IMR-90 (cell line): ENCODE data around the gene TANGO2. TPM values are rescaled to one million over a fixed set of nuclear protein-coding genes. Genes with fewer than 3 reads are reported as not detected.

Experiments
- ATAC-seq: fragments of 200-7000 bp; cut with Tn5 transposase; 2 replicates; pipeline ENCODE4 v1.9.1; 2020; ENCODE audit warnings: low read depth, mild to moderate bottlenecking, moderate library complexity
- BruUV-seq: library from RNA; stranded (reverse); fragments of 400-500 nt; replicated peaks from 2 replicates; lab custom pipeline; 2021; lab: Mats Ljungman, UMichigan
- CTCF ChIA-PET: fragments of 300-600 bp; formaldehyde crosslinking; extraction: SDS; loops from one replicate; lab custom pipeline; 2021; ENCODE audit warnings: antibody characterized with exemption; lab: Yijun Ruan, JAX
- POLR2A ChIA-PET: fragments of 300-600 bp; sonication (Branson Sonifier 250); formaldehyde crosslinking; loops from one replicate; lab custom pipeline; 2022; ENCODE audit warnings: antibody characterized with exemption; ENCODE audit not compliant: unreplicated experiment; lab: Charles Lee
- DNase-seq: peaks from one replicate; pipeline ENCODE4 v3.0.0; 2013
- H2AFZ ChIP-seq: replicated peaks from 2 replicates; pipeline ENCODE3; 2013; ENCODE audit warnings: low read length, mild to moderate bottlenecking; ENCODE audit not compliant: poor library complexity
- H2AK5ac ChIP-seq: 2 replicates; pipeline ENCODE4 v1.6.1; 2013; ENCODE audit warnings: low read depth, low read length, inconsistent platforms
- H2AK9ac ChIP-seq: replicated peaks from 2 replicates; pipeline ENCODE3; 2013; ENCODE audit warnings: mild to moderate bottlenecking, low read depth, low read length, moderate library complexity; ENCODE audit not compliant: poor library complexity
- H2BK120ac ChIP-seq: 2 replicates; pipeline ENCODE4 v1.6.1; 2013; ENCODE audit warnings: low read depth, low read length, inconsistent platforms
- H2BK15ac ChIP-seq: 3 replicates; pipeline ENCODE4 v1.6.1; 2013; ENCODE audit warnings: low read depth, low read length, inconsistent platforms
- H2BK20ac ChIP-seq: 2 replicates; pipeline ENCODE4 v1.6.1; 2013; ENCODE audit warnings: low read depth, mild to moderate bottlenecking, inconsistent platforms, low read length, moderate library complexity
- H2BK5ac ChIP-seq: 2 replicates; pipeline ENCODE4 v1.6.1; 2013; ENCODE audit warnings: mild to moderate bottlenecking, low read depth, low read length, inconsistent platforms; ENCODE audit not compliant: poor library complexity, severe bottlenecking
- H3K14ac ChIP-seq: replicated peaks from 2 replicates; pipeline ENCODE4 v1.6.1; 2013; ENCODE audit warnings: low read depth, low read length, inconsistent platforms
- H3K18ac ChIP-seq: 2 replicates; pipeline ENCODE4 v1.6.1; 2013; ENCODE audit warnings: low read depth, low read length, control low read depth
- H3K23ac ChIP-seq: 2 replicates; pipeline ENCODE4 v1.6.1; 2013; ENCODE audit warnings: low read depth, low read length, inconsistent platforms
- H3K27ac ChIP-seq: 2 replicates; pipeline ENCODE4 v1.5.1; 2013; ENCODE audit warnings: mild to moderate bottlenecking, control low read depth, low read length; ENCODE audit not compliant: insufficient read depth
- H3K27me3 ChIP-seq: 2 replicates; pipeline ENCODE4 v1.6.1; 2013; ENCODE audit warnings: low read length; ENCODE audit not compliant: control insufficient read depth, insufficient read depth
- H3K36me3 ChIP-seq: 2 replicates; pipeline ENCODE4 v1.6.1; 2013; ENCODE audit warnings: low read length, mixed read lengths; ENCODE audit not compliant: control insufficient read depth, insufficient read depth
- H3K4ac ChIP-seq: 2 replicates; pipeline ENCODE4 v1.6.1; 2013; ENCODE audit warnings: low read depth, low read length, inconsistent platforms
- H3K4me1 ChIP-seq: 2 replicates; pipeline ENCODE4 v1.6.1; 2013; ENCODE audit warnings: low read length, mixed read lengths; ENCODE audit not compliant: control insufficient read depth, insufficient read depth
- H3K4me2 ChIP-seq: 2 replicates; pipeline ENCODE4 v1.6.1; 2013; ENCODE audit warnings: low read depth, mild to moderate bottlenecking, control low read depth, low read length, moderate library complexity
- H3K4me3 ChIP-seq: 2 replicates; pipeline ENCODE4 v1.5.1; 2013; ENCODE audit warnings: low read depth, mild to moderate bottlenecking, control low read depth, low read length, moderate library complexity; ENCODE audit not compliant: insufficient read depth
- H3K56ac ChIP-seq: 2 replicates; pipeline ENCODE4 v1.6.1; 2013; ENCODE audit warnings: low read length, inconsistent platforms; ENCODE audit not compliant: insufficient read depth; ENCODE audit errors: extremely low read depth
- H3K79me1 ChIP-seq, 2 experiments: 2 replicates each; pipeline ENCODE4 v1.6.1; 2013; ENCODE audit warnings: low read length in 2 of 2, inconsistent platforms in 1 of 2, low read depth in 1 of 2
- H3K9ac ChIP-seq: 2 replicates; pipeline ENCODE4 v1.6.1; 2013; ENCODE audit warnings: low read depth, low read length, control low read depth
- H3K9me1 ChIP-seq: 2 replicates; pipeline ENCODE4 v1.6.1; 2013; ENCODE audit warnings: low read length, inconsistent platforms; ENCODE audit not compliant: insufficient read depth
- H3K9me3 ChIP-seq: 2 replicates; pipeline ENCODE4 v1.6.1; 2013; ENCODE audit warnings: low read length; ENCODE audit not compliant: control insufficient read depth, insufficient read depth
- H4K20me1 ChIP-seq: 2 replicates; pipeline ENCODE4 v1.6.1; 2013; ENCODE audit warnings: low read length, inconsistent platforms; ENCODE audit not compliant: insufficient read depth
- H4K5ac ChIP-seq: 2 replicates; pipeline ENCODE4 v1.6.1; 2013; ENCODE audit warnings: mild to moderate bottlenecking, low read depth, low read length, control low read depth
- H4K8ac ChIP-seq, 2 experiments: 2 replicates each; pipeline ENCODE4 v1.6.1; 2013; ENCODE audit warnings: low read depth in 2 of 2, low read length in 2 of 2, control low read depth in 1 of 2, inconsistent platforms in 1 of 2
- H4K91ac ChIP-seq: 2 replicates; pipeline ENCODE4 v1.6.1; 2013; ENCODE audit warnings: low read depth, low read length, inconsistent platforms; ENCODE audit not compliant: insufficient read depth
- BHLHE40 ChIP-seq: fragments of 150-350 bp; IDR thresholded peaks from 2 replicates; pipeline ENCODE4 v1.6.1; 2016; ENCODE audit warnings: mild to moderate bottlenecking, low read depth, low read length
- MAZ ChIP-seq: IDR thresholded peaks from 2 replicates; pipeline ENCODE4 v1.6.1; 2012; ENCODE audit warnings: low read depth, mild to moderate bottlenecking, low read length, improper control_type of control experiment, moderate library complexity, borderline replicate concordance
- MXI1 ChIP-seq: IDR thresholded peaks from 2 replicates; pipeline ENCODE4 v1.6.1; 2012; ENCODE audit warnings: low read depth, mild to moderate bottlenecking, low read length, moderate library complexity, borderline replicate concordance
- NFE2L2 ChIP-seq: fragments of 150-350 bp; IDR thresholded peaks from 2 replicates; pipeline ENCODE4 v1.6.1; 2016; ENCODE audit warnings: low read depth, mild to moderate bottlenecking, low read length
- POLR2A ChIP-seq: IDR thresholded peaks from 2 replicates; pipeline ENCODE4 v1.6.1; 2012; ENCODE audit warnings: mild to moderate bottlenecking, low read depth, low read length
- WGBS, 2 experiments: methylation state at CpG; one replicate each; pipeline versions ENCODE4 v1.1.5 to v1.1.7; 2013; ENCODE audit warnings: missing lambda C conversion rate in 2 of 2; ENCODE audit not compliant: insufficient read length in 1 of 2; ENCODE audit errors: extremely low coverage in 2 of 2; 5-methylcytosine and 5-hydroxymethylcytosine counted together
- dilution Hi-C: fragments of 300-500 bp; cut with HindIII; formaldehyde crosslinking; loops from one replicate; pipeline ENCODE4 v1.14.3; 2018; ENCODE audit warnings: low sequenced_read_pairs; ENCODE audit not compliant: unreplicated experiment
- in situ Hi-C: fragments of 300-500 bp; cut with MboI; formaldehyde crosslinking; loops from 3 replicates; pipeline ENCODE4 v1.14.3; 2019; ENCODE audit warnings: low sequenced_read_pairs, inconsistent platforms, mixed read lengths
- intact Hi-C: fragments of 100-400 bp; cut with micrococcal nuclease; formaldehyde crosslinking; loops from 2 replicates; pipeline ENCODE4 v1.10.0; 2022
- polyA plus RNA-seq, 3 experiments: library from polyadenylated mRNA; depleted of rRNA; stranded (reverse); fragments of >200 nt; gene quantifications; 2 replicates each; pipeline ENCODE4 v1.2.3, GENCODE V29; 2012; ENCODE audit warnings: low replicate concordance in 1 of 3
- total RNA-seq: library from RNA; depleted of rRNA; stranded (reverse); fragments of >200 nt; gene quantifications from 2 replicates; pipeline ENCODE4 v1.2.3, GENCODE V29; 2012
- TF ChIP-seq, protein P1 (sequence below): conservative IDR thresholded peaks from 2 replicates; pipeline ENCODE4 v1.5.1; 2012; ENCODE audit warnings: mild to moderate bottlenecking, low read depth, low read length, improper control_type of control experiment

TANGO2 gene
- total and polyA plus RNA-seq, 2 of the 4 experiments (the other 2 are of a cell fraction), result 45.1 to 75.1 TPM

DNA sequence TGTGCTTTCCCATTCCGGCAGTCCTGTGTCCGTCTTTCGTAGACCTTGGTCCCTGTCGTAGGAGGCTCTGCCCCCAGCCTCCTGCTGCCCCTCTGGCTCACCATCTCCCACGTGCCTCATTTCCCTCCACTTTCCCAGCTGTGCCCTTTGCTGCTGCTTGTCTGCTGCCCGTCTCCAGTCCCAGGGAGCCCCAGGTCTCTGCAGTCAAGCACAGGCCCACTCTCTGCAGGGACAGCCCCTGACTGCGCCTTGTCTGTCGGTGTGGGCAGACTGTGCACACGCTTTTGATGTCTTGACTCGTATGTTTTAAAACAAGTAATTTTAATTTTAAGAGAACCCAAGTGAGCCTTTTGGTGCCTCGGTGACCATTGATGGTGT is 71.6 kb downstream of the TANGO2 start:
- H3K9ac ChIP-seq, result no peak overlapping the region
- ChIA-PET POLR2A (no interaction called here), CTCF (no interaction called here)
- H2AK9ac ChIP-seq, result no peak overlapping the region
- H3K36me3 ChIP-seq, result peaks cover 77% of the 10 kb centered on the region
- H3K9me1 ChIP-seq, result peaks cover 2% of the 10 kb centered on the region; the same call in 1 of the 2 replicates
- no peak overlapping the region for H2AK5ac ChIP-seq
- ATAC-seq, result no peak
- intact Hi-C loops (no loop called here), dilution Hi-C loops (no loop called here), in situ Hi-C loops (no loop called here)
- peaks cover 38 to 78% of the 10 kb centered on the region in 2 experiments for H3K79me1 ChIP-seq
- H2BK20ac ChIP-seq, result no peak overlapping the region
- H4K8ac ChIP-seq, result no peak overlapping the region
- H3K23ac ChIP-seq, result no peak overlapping the region
- H3K9me3 ChIP-seq, result no peaks in the 10 kb centered on the region
- no peak overlapping the region for H2AFZ ChIP-seq
- DNase-seq, result no peak
- H2BK120ac ChIP-seq, result no peak overlapping the region
- no peak overlapping the region for H3K4me3 ChIP-seq
- WGBS, 2 experiments, result 95% methylated on average over 9 of the region's 11 CpGs; no CpG with 5 or more reads in 1 of the 2 experiments
- H3K27me3 ChIP-seq, result no peaks in the 10 kb centered on the region
- no peak overlapping the region for H4K5ac ChIP-seq
- no peak overlapping the region for H3K14ac ChIP-seq
- no peak overlapping the region for H4K91ac ChIP-seq
- no peak overlapping the region for H3K4ac ChIP-seq
- BruUV-seq, result no TSS peak
- no peak overlapping the region for H3K18ac ChIP-seq
- H3K56ac ChIP-seq, result no peak overlapping the region
- TF ChIP-seq MXI1, result no peak
- no peak for TF ChIP-seq NFE2L2
- TF ChIP-seq MAZ, result no peak
- no peak for TF ChIP-seq BHLHE40
- TF ChIP-seq POLR2A, result no peak
- TF ChIP-seq, protein P1, sequence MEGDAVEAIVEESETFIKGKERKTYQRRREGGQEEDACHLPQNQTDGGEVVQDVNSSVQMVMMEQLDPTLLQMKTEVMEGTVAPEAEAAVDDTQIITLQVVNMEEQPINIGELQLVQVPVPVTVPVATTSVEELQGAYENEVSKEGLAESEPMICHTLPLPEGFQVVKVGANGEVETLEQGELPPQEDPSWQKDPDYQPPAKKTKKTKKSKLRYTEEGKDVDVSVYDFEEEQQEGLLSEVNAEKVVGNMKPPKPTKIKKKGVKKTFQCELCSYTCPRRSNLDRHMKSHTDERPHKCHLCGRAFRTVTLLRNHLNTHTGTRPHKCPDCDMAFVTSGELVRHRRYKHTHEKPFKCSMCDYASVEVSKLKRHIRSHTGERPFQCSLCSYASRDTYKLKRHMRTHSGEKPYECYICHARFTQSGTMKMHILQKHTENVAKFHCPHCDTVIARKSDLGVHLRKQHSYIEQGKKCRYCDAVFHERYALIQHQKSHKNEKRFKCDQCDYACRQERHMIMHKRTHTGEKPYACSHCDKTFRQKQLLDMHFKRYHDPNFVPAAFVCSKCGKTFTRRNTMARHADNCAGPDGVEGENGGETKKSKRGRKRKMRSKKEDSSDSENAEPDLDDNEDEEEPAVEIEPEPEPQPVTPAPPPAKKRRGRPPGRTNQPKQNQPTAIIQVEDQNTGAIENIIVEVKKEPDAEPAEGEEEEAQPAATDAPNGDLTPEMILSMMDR, result no peak
- no peak overlapping the region for H3K27ac ChIP-seq
- no peak overlapping the region for H2BK15ac ChIP-seq
- peaks cover 40% of the 10 kb centered on the region for H4K20me1 ChIP-seq
- H2BK5ac ChIP-seq, result no peak overlapping the region
- H3K4me1 ChIP-seq, result peaks cover 4% of the 10 kb centered on the region; the same call in 1 of the 2 replicates
- no peak overlapping the region for H3K4me2 ChIP-seq
